Spinal cord (tissue), 10 donors: ENCODE results near the gene SLC9C1. TPM values are rescaled to one million over a fixed set of nuclear protein-coding genes. Genes with fewer than 3 reads are reported as not detected.

ENCODE experiments used
- DNase-seq, 6 donors: peaks; one replicate each; pipeline versions ENCODE4 v3.0.0 to v3.0.0-alpha.2; 2013 to 2015; ENCODE audit warnings: low spot score in 6 of 6, low read depth in 4 of 6
- H3K27ac ChIP-seq: one replicate; pipeline ENCODE4 v1.5.1; 2013; ENCODE audit warnings: low read depth, low read length, control low read depth
- H3K27me3 ChIP-seq: one replicate; pipeline ENCODE4 v1.6.1; 2013; ENCODE audit warnings: low read length; ENCODE audit not compliant: control insufficient read depth, insufficient read depth
- H3K36me3 ChIP-seq: one replicate; pipeline ENCODE4 v1.6.1; 2013; ENCODE audit warnings: low read length; ENCODE audit not compliant: control insufficient read depth, insufficient read depth
- H3K4me1 ChIP-seq: one replicate; pipeline ENCODE4 v1.6.1; 2013; ENCODE audit warnings: low read length; ENCODE audit not compliant: control insufficient read depth, insufficient read depth
- H3K4me3 ChIP-seq: one replicate; pipeline ENCODE4 v1.5.1; 2013; ENCODE audit warnings: low read depth, low read length, control low read depth
- H3K9me3 ChIP-seq: one replicate; pipeline ENCODE4 v1.6.1; 2013; ENCODE audit warnings: low read length; ENCODE audit not compliant: control insufficient read depth, insufficient read depth
- WGBS: methylation state at CpG from one replicate; pipeline ENCODE4 v1.1.5; 2013; ENCODE audit warnings: missing lambda C conversion rate; ENCODE audit not compliant: insufficient coverage; 5-methylcytosine and 5-hydroxymethylcytosine counted together
- polyA plus RNA-seq, 2 donors: library from polyadenylated mRNA; unstranded; fragments of 120-200 nt; gene quantifications; one replicate each; pipeline ENCODE4 v1.2.1, GENCODE V29; 2013; ENCODE audit not compliant: insufficient read length in 2 of 2
- total RNA-seq, 2 donors: library from RNA; depleted of rRNA in 1 of 2; stranded (reverse); fragments of 120-200 nt in 1 of 2; fragments of >200 nt in 1 of 2; gene quantifications; one replicate each; pipeline versions ENCODE4 v1.2.3 to v1.2.4, GENCODE V29; 2013 to 2014
- donor health status: healthy.

Gene SLC9C1
- total and polyA plus RNA-seq, 4 donors = 0.12 to 0.72 (median 0.45) TPM

DNA sequence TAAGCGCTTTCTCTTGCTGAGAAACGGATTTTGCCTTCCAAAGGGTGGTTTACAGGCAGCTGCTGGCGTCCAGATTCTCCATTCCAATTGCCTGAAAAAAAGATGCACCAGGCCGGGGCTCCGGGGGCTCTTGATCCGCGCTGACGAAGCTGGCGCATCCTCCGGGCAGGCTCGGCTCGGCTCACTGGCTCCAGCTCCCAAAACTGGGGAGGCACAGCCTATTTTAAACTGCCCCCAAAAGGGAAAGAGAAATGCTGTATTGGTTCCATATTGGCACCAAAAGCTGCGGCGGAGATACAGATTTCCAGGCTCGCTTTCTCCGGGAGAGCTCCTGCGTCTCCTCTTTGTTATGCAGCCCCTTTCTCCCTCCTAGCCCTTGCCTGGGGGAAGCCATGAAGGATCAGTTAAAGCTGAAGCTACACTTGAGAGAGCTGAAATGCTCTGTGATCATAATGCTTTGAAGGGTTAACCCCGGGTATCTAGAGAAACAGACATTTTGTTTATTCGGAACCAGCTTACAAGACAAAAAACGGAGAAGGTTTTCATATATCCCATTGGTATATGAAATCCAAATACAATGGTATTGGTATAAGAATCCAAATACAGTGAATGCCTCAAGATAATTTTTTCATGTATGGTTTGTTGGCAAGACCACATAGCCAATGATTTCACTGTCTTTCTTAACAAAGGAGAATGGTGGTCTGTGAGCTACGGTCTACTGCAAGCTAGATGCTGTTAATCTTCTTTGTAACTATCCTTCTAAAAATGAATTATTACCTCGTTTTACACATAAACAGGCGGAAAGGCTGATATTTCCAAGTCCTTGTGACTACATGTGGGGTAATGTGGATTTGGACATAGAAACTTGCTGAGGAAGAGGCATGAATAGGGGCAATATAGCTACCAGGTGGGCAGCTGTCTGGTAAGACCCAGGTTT, 39.6 kb upstream of the SLC9C1 start:
- 0% methylated on average over 12 of the region's 23 CpGs for WGBS
- Histone ChIP-seq H3K9me3 (no peaks in the 10 kb centered on the region), H3K27me3 (no peaks in the 10 kb centered on the region), H3K4me1 (peaks cover 4% of the 10 kb centered on the region), H3K36me3 (no peaks in the 10 kb centered on the region), H3K27ac (peak overlapping the region; percentile 99), H3K4me3 (peak overlapping the region; percentile 95)
- DNase-seq = peak; percentile 61 to 97 (median 79)

DNA sequence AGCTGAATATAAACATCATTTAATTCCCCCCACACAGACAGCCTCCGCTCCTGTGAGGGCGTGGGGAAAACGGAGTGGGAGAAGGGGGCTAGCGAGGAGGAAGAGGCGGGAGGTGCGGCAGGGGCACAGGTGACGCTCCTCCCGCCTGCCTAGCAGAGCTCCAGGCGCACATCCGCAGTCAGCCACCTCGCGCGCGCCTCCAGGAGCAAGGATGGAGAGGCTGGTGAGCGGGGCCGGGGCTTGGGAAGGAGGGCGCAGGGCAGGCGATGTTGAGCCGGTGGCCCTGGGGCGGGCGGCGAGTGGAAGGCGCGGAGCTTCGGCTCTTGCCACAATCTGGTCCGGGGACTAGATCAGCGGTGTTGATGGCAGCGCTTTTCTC, 39.0 kb upstream of the SLC9C1 start, which contains the start of gene CD200:
Gene CD200 (plus strand): TSS at position 155 of the 379 bp plus-strand sequence. CDS start 57 bp downstream, at position 212.
- H3K9me3 ChIP-seq = no peaks in the 10 kb centered on the region
- DNase-seq = peak; percentile 50 to 94 (median 60)
- no peaks in the 10 kb centered on the region for H3K36me3 ChIP-seq
- H3K27me3 ChIP-seq = no peaks in the 10 kb centered on the region
- peak within 1 kb of the TSS; percentile 95 for H3K4me3 ChIP-seq
- H3K27ac ChIP-seq = peak within 1 kb of the TSS; percentile 99
- under 1% methylated on average over 25 of the region's 28 CpGs for WGBS
- H3K4me1 ChIP-seq = peaks cover 4% of the 10 kb centered on the region

DNA sequence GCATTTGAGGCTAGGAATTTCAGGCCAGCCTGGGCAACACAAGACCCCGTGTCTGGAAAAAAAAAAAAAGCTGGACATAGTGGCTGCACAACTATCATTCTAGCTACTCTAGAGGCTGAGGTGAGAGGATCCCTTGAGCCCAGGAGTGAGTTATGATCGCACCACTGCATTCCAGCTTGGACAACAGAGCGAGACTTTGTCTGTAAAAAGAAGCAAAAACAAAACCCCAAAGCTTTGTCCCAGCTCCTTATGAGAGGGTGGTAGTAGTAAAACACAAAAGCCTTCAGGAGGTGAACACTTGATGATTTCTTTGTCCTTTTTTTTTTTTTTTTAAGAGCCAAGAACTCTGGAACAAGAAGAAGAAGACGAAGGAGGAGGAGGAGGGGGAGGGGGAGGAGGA, 37.8 kb upstream of the SLC9C1 start:
- WGBS = 100% methylated on average over 1 of the region's 4 CpGs
- H3K27me3 ChIP-seq = no peaks in the 10 kb centered on the region

DNA sequence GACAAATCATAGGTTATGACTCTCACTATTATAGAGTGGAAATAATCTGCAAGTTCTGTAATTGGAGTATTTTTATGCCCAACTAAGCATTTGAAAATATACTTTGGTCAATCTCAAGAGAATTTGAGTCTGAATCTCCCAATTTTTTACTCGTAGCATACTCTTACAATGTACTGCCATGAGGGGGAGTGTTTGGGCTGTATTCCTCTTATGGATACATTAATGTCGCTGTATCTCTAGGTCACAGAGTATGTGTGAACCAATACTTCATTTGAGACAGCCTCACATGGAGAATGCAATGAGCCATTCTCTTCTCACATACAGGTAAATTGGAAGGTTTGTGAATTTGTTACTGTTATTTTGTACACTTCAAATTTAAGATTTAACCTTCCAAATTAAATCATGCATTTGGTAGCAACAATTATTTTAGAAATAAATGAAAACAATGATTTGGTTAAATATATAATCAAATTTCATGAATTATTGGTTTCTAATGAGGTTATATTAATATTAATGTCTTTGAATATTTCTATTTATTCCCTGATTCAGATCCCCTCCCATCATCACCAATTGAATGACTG, 33.4 kb upstream of the SLC9C1 start:
- no peaks in the 10 kb centered on the region for H3K9me3 ChIP-seq
- no peak overlapping the region for H3K27ac ChIP-seq
- DNase-seq = peak in 3 of 6 donors; percentile 43 to 86 (median 80)
- peaks cover 4% of the 10 kb centered on the region for H3K4me1 ChIP-seq
- WGBS = no CpG with 5 or more reads among the region's 2 CpGs
- H3K36me3 ChIP-seq = no peaks in the 10 kb centered on the region
- H3K4me3 ChIP-seq = no peak overlapping the region
- H3K27me3 ChIP-seq = no peaks in the 10 kb centered on the region

More for the DNA sequence above, 37.8 kb upstream of the SLC9C1 start:
- no peaks in the 10 kb centered on the region for H3K36me3 ChIP-seq
- DNase-seq = no peak
- no peak overlapping the region for H3K27ac ChIP-seq
- H3K4me3 ChIP-seq = no peak overlapping the region
- H3K4me1 ChIP-seq = peaks cover 4% of the 10 kb centered on the region
- no peaks in the 10 kb centered on the region for H3K9me3 ChIP-seq

DNA sequence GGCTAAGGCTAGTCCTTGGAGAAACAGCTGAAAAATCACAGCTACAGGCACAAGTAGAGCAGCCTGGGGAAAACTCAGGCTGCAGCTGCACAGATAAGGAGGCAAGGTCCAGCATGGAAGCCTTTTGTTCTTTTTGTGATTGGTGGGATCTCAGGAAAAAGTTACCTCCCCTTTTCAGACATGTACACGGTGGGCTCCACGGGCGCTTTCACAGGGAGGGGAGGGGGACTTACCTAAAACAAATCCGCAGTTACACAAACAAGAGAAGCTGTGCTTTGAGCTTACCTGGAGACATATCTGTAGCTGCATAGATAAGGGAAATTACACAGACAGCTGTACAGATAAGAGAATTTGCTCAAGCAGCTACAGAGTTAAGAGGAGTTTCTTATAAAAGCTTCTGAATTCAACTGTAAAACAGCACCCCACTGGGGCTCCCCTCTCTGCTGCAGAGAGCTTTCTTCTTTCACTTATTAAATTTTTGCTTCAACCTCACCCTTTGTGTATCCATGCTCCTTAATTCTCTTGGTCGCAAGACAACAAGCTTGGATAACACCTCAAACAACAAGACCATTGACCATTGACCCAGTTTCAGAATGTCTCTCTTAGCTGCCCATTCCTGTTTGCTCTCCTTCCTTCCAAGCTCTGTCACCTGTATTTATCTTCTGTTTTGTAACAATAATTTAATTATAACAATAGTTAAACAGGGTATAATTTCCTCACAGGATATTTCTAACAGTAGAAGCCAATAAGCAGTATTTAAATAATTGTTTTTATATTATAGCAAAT, 28.0 kb upstream of the SLC9C1 start:
- H3K27ac ChIP-seq = no peak overlapping the region
- no peaks in the 10 kb centered on the region for H3K4me1 ChIP-seq
- no peaks in the 10 kb centered on the region for H3K36me3 ChIP-seq
- no peaks in the 10 kb centered on the region for H3K9me3 ChIP-seq
- no peak overlapping the region for H3K4me3 ChIP-seq
- no peaks in the 10 kb centered on the region for H3K27me3 ChIP-seq
- WGBS = 55% methylated on average over 1 of the region's 5 CpGs
- DNase-seq = no peak

DNA sequence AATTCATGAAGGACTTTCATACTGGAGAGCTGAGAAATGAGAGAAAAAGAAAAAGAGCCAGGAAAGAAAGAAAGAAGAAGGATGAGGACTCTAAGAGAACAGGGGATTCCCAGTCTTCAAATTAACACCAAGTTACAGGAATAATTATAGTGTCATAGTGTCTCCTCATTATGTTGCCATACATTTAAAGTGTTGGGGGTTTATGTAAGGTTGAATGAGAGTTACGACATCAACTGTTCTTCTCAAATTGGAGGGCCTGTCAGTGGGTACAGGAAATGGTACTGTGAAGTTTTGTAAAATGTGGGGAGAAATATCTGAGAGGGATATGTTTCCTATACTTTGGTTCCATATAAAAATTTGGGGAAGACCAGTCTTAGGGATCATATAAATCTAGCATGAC, 26.7 kb upstream of the SLC9C1 start:
- DNase-seq = no peak
- Histone ChIP-seq H3K36me3 (no peaks in the 10 kb centered on the region), H3K4me1 (no peaks in the 10 kb centered on the region), H3K9me3 (no peaks in the 10 kb centered on the region), H3K27me3 (no peaks in the 10 kb centered on the region), H3K27ac (no peak overlapping the region), H3K4me3 (no peak overlapping the region)
- WGBS = 89% methylated on average over 1 of the region's 1 CpG

DNA sequence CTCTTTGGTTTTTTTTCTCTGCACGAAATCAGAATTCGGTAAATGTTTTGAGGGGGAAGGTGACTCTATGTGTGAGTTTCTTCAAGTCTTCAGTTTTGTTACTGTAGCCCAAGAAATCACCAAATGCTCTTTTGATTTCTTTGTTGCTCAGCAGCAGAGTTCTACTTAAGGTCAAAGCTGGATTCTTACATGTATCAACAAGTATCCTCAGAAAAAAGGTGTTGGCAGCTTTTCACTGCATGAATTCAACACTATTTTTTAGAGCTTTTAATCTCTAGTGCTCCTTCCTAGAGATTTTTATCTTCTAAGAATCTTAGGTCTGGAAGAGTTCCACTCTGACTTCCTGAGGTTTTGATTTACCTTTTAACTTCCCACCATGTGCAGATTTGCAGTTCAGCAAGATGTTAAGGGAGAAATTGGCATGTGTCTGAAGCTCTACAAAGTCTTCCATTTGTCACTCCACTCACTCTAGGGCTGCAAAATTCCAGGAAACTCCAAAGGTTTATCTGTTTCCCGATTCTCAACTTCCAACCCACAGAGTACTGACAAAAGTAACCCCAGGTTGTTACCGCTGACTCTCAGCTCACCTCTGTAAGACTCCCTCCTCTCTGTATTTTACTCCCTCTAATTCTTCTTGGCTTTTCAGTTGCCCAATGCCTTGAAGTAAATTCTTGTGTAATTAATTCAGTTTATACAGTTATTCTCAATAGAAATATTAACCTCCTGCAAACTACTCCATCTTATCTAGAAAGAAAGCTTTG, 25.7 kb upstream of the SLC9C1 start:
- DNase-seq = no peak

DNA sequence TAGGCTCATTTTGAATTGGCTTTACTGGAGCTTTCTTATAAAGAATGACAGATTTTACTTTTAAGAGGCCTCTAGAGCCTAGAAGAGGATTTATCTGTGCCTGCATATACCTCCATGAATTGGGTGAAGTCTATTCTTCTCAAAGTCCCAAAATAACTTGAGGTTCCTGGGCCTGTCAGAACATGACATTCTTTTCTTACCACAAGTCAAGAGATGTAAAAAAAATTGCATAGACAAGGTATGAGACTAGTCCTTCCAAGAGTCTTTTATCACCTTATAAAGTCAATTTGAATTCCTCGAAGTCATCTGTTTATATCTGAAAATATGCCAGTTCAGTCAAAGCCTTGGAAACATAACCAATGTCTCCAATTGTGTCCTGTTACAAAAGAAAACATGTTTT, 21.8 kb upstream of the SLC9C1 start:
- Histone ChIP-seq H3K4me3 (no peak overlapping the region), H3K36me3 (no peaks in the 10 kb centered on the region), H3K27ac (no peak overlapping the region), H3K27me3 (no peaks in the 10 kb centered on the region), H3K9me3 (no peaks in the 10 kb centered on the region), H3K4me1 (no peaks in the 10 kb centered on the region)
- no peak for DNase-seq
- no CpG with 5 or more reads among the region's 1 CpG for WGBS

More for the DNA sequence above, 25.7 kb upstream of the SLC9C1 start:
- Histone ChIP-seq H3K4me1 (no peaks in the 10 kb centered on the region), H3K4me3 (no peak overlapping the region), H3K27me3 (no peaks in the 10 kb centered on the region), H3K27ac (no peak overlapping the region), H3K9me3 (no peaks in the 10 kb centered on the region), H3K36me3 (no peaks in the 10 kb centered on the region)
- WGBS = 43% methylated on average over 1 of the region's 4 CpGs

DNA sequence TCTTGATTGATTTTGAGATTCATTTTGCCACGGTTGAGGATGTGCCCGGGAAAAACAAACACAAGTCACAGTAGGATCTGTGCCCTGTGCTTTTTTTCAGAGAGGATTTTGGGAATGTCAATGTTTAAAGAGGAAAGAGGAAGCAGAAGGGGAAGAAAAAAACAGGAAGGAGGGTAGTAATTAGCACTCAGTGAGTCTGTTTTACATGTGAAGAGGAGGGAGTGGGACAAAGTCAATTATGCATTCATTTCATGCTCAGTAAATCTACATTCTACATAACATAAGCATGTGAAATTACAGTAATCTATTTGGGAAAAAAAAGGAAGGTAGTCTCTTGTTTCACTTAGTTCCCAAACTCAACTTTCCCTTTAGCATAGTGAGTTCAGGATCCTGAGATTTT, 20.6 kb upstream of the SLC9C1 start:
- DNase-seq = no peak
- WGBS = 41% methylated on average over 2 of the region's 2 CpGs

More for the DNA sequence above, 20.6 kb upstream of the SLC9C1 start:
- Histone ChIP-seq H3K27ac (no peak overlapping the region), H3K9me3 (no peaks in the 10 kb centered on the region), H3K4me1 (no peaks in the 10 kb centered on the region), H3K4me3 (no peak overlapping the region), H3K36me3 (no peaks in the 10 kb centered on the region), H3K27me3 (no peaks in the 10 kb centered on the region)
